Colonic mucosa (tissue), 4 donors: ENCODE results near the gene ZXDB. TPM values are rescaled to one million over a fixed set of nuclear protein-coding genes. Genes with fewer than 3 reads are reported as not detected.
"Not testable (repeated sequence)": the region's sequence is repeated elsewhere in the genome, so short reads cannot be mapped to it uniquely, and the experiment has no call there.

Experiments used
- DNase-seq: peaks from one replicate; pipeline ENCODE4 v3.0.0-alpha.2; 2020
- H3K27ac ChIP-seq: fragments of 200-600 bp; one replicate; pipeline ENCODE4 v1.8.0; 2021
- H3K27me3 ChIP-seq: fragments of 200-600 bp; one replicate; pipeline ENCODE4 v1.8.0; 2021
- H3K36me3 ChIP-seq: fragments of 200-600 bp; one replicate; pipeline ENCODE4 v1.8.0; 2021
- H3K4me1 ChIP-seq: fragments of 200-600 bp; one replicate; pipeline ENCODE4 v1.8.0; 2021; ENCODE audit warnings: mild to moderate bottlenecking
- H3K4me3 ChIP-seq: fragments of 200-600 bp; one replicate; pipeline ENCODE4 v1.8.0; 2021
- H3K9ac ChIP-seq, 2 donors: one replicate each; pipeline ENCODE4 v1.7.0; 2013; ENCODE audit warnings: control low read depth in 2 of 2, low read depth in 2 of 2, low read length in 2 of 2
- H3K9me3 ChIP-seq: fragments of 200-600 bp; one replicate; pipeline ENCODE4 v1.8.0; 2021
- CTCF ChIP-seq: fragments of 200-600 bp; IDR thresholded peaks from one replicate; pipeline ENCODE4 v1.8.0; 2022; ENCODE audit warnings: antibody characterized with exemption, mild to moderate bottlenecking
- intact Hi-C: fragments of 100-400 bp; cut with DNase I; formaldehyde crosslinking; loops from one replicate; pipeline ENCODE4 v1.14.1; 2022
- total RNA-seq, 2 donors: library from RNA; stranded (reverse); fragmentation: NEBNext Ultra II Directional in 1 of 2; extraction: Animal tissue kit (Norgen Biotek cat#: 25700) in 1 of 2; gene quantifications; one replicate each; pipeline ENCODE4 v1.2.1, GENCODE V29; 2021
- donor health status: healthy.
- donor health status: DM: no; HTN: no; CAD: no.
- donor health status: DM: no; HTN: no; CAD: no.

ZXDB gene
- total RNA-seq, 2 donors from 2014 or later: 5.1 to 7.9 TPM

- no peak overlapping the region for H3K9ac ChIP-seq
- no peak for TF ChIP-seq CTCF
Observed at GRCh38 chrX:57587062-57587461, 4.7 kb upstream of the ZXDB start.

GRCh38 chrX:57587607-57588006, 4.2 kb upstream of the ZXDB start:
- no peak for DNase-seq
- Histone ChIP-seq H3K27me3 (no peaks in the 10 kb centered on the region), H3K9ac (no peak overlapping the region), H3K9me3 (no peaks in the 10 kb centered on the region), H3K4me3 (no peak overlapping the region), H3K36me3 (no peaks in the 10 kb centered on the region), H3K4me1 (no peaks in the 10 kb centered on the region), H3K27ac (no peak overlapping the region)
- intact Hi-C loops: no loop called here
- no peak for TF ChIP-seq CTCF

More at GRCh38 chrX:57587062-57587461, 4.7 kb upstream of the ZXDB start:
- Histone ChIP-seq H3K36me3 (no peaks in the 10 kb centered on the region), H3K4me1 (no peaks in the 10 kb centered on the region), H3K27ac (no peak overlapping the region), H3K4me3 (no peak overlapping the region), H3K9me3 (no peaks in the 10 kb centered on the region), H3K27me3 (no peaks in the 10 kb centered on the region)
- DNase-seq: no peak
- intact Hi-C loops: no loop called here

DNA sequence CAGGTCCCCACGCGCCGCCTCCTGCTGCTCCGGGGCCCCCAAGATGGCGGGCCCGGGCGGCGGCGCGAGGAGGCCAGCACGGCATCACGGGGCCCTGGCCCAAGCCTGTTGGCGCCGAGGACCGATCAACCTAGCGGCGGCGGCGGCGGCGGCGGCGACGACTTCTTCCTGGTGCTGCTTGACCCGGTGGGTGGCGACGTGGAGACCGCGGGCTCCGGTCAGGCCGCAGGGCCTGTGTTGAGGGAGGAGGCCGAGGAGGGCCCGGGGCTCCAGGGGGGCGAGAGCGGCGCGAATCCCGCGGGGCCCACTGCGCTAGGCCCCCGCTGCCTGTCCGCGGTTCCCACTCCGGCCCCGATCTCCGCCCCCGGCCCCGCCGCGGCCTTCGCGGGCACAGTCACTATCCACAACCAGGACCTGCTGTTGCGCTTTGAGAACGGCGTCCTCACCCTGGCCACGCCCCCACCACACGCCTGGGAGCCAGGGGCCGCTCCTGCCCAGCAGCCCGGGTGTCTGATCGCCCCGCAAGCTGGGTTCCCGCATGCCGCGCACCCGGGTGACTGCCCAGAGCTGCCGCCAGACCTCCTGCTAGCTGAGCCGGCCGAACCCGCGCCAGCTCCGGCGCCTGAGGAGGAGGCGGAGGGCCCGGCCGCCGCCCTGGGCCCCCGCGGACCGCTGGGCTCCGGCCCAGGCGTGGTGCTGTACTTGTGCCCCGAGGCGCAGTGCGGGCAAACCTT, 516 bp downstream of the ZXDB start:
- H3K36me3 ChIP-seq, H3K9me3 ChIP-seq, intact Hi-C loops, H3K27me3 ChIP-seq, H3K4me1 ChIP-seq: not testable (repeated sequence)
- DNase-seq: peak; percentile 24
- Histone ChIP-seq H3K27ac (peak overlapping the region; percentile 89), H3K4me3 (peak overlapping the region; percentile 37), H3K9ac (peak overlapping the region; percentile 43 to 73)

GRCh38 chrX:57592894-57593215, 1.0 kb downstream of the ZXDB start:
- Histone ChIP-seq H3K9ac (peak overlapping the region; percentile 43 to 66), H3K27ac (peak overlapping the region; percentile 89), H3K4me3 (peak overlapping the region; percentile 37)
- H3K9me3 ChIP-seq, H3K27me3 ChIP-seq, H3K36me3 ChIP-seq, H3K4me1 ChIP-seq, intact Hi-C loops: not testable (repeated sequence)
- peak; percentile 31 for DNase-seq

GRCh38 chrX:57595381-57595811, 3.6 kb downstream of the ZXDB start:
- Histone ChIP-seq H3K4me3 (no peak overlapping the region), H3K27me3 (no peaks in the 10 kb centered on the region), H3K27ac (no peak overlapping the region), H3K4me1 (no peaks in the 10 kb centered on the region), H3K9me3 (no peaks in the 10 kb centered on the region), H3K36me3 (no peaks in the 10 kb centered on the region), H3K9ac (no peak overlapping the region)
- intact Hi-C loops: no loop called here
- TF ChIP-seq CTCF: no peak
- no peak for DNase-seq

GRCh38 chrX:57596109-57596508, 4.3 kb downstream of the ZXDB start:
- H3K27me3 ChIP-seq: no peaks in the 10 kb centered on the region
- H3K36me3 ChIP-seq: no peaks in the 10 kb centered on the region
- intact Hi-C loops: no loop called here
- no peak for DNase-seq
- H3K4me3 ChIP-seq: no peak overlapping the region
- H3K9ac ChIP-seq: no peak overlapping the region
- no peak for TF ChIP-seq CTCF
- no peak overlapping the region for H3K27ac ChIP-seq
- no peaks in the 10 kb centered on the region for H3K9me3 ChIP-seq
- H3K4me1 ChIP-seq: no peaks in the 10 kb centered on the region
